ENCODE results near the gene MXI1.

GRCh38 chr10:110181911-110182310 is 25.5 kb upstream of the MXI1 start:
- no peak for TF ChIP-seq CTCF (conservative IDR thresholded peaks at IDR 0.05; ENCODE audit: low read depth in 2 of 2)
- no peak for TF ChIP-seq EZH2 (IDR thresholded peaks at IDR 0.05; ENCODE audit: low read depth, unreplicated experiment)
- TF ChIP-seq REST (IDR thresholded peaks at IDR 0.05; ENCODE audit: unreplicated experiment) = no peak
- no peak for TF ChIP-seq POLR2AphosphoS5 (IDR thresholded peaks at IDR 0.05; ENCODE audit: low read depth)
- TF ChIP-seq CREB1 (CRISPR knock-in tag; IDR thresholded peaks at IDR 0.05; ENCODE audit: low read depth) = no peak
- TF ChIP-seq EZH2phosphoT487 (IDR thresholded peaks at IDR 0.05; ENCODE audit: unreplicated experiment) = no peak
- TF ChIP-seq JUNB (IDR thresholded peaks at IDR 0.05; ENCODE audit: unreplicated experiment) = no peak
- TF ChIP-seq ETS1 (IDR thresholded peaks at IDR 0.05) = no peak
- TF ChIP-seq ZNF114 (CRISPR knock-in tag; IDR thresholded peaks at IDR 0.05) = no peak
- no peak for TF ChIP-seq ZNF331 (CRISPR knock-in tag; IDR thresholded peaks at IDR 0.05; ENCODE audit: low read depth)
- TF ChIP-seq ZNF462 (CRISPR knock-in tag; IDR thresholded peaks at IDR 0.05) = no peak
- no peak for TF ChIP-seq STAT1 (IDR thresholded peaks at IDR 0.05; ENCODE audit: unreplicated experiment)

Data from GM23338 (cell line).